H9 (cell line): ENCODE results near the gene FLNC. TPM values are rescaled to one million over a fixed set of nuclear protein-coding genes. Genes with fewer than 3 reads are reported as not detected.
A peak's percentile ranks its signal among the peaks of the same experiment; 100 is the strongest.

ENCODE experiments used
- DNase-seq: peaks from one replicate; pipeline ENCODE4 v3.0.0-alpha.2; 2017
- H2AFZ ChIP-seq: one replicate; pipeline ENCODE4 v1.6.1; 2013; ENCODE audit warnings: mild to moderate bottlenecking, low read length, control low read depth, moderate library complexity
- H2AK5ac ChIP-seq: 2 replicates; pipeline ENCODE4 v1.6.1; 2013; ENCODE audit warnings: low read length, control low read depth, mixed read lengths; ENCODE audit not compliant: insufficient read length
- H2BK120ac ChIP-seq: one replicate; pipeline ENCODE4 v1.6.1; 2013; ENCODE audit warnings: low read depth, mild to moderate bottlenecking, low read length, control low read depth, inconsistent platforms; ENCODE audit not compliant: poor library complexity, severe bottlenecking
- H2BK12ac ChIP-seq: 2 replicates; pipeline ENCODE4 v1.6.1; 2013; ENCODE audit warnings: low read length, control low read depth, mixed read lengths, low read depth; ENCODE audit not compliant: insufficient read length
- H2BK15ac ChIP-seq: 2 replicates; pipeline ENCODE4 v1.6.1; 2013; ENCODE audit warnings: low read depth, low read length, control low read depth
- H2BK20ac ChIP-seq: one replicate; pipeline ENCODE4 v1.6.1; 2013; ENCODE audit warnings: low read depth, mild to moderate bottlenecking, low read length, control low read depth, inconsistent platforms; ENCODE audit not compliant: poor library complexity, severe bottlenecking
- H2BK5ac ChIP-seq: 2 replicates; pipeline ENCODE4 v1.6.1; 2013; ENCODE audit warnings: low read length, control low read depth, mixed read lengths; ENCODE audit not compliant: insufficient read length
- H3K14ac ChIP-seq: 2 replicates; pipeline ENCODE4 v1.6.1; 2013; ENCODE audit warnings: low read length, control low read depth; ENCODE audit not compliant: insufficient read depth
- H3K18ac ChIP-seq: 2 replicates; pipeline ENCODE4 v1.6.1; 2013; ENCODE audit warnings: low read depth, mild to moderate bottlenecking, mixed read lengths, low read length, control low read depth; ENCODE audit not compliant: insufficient read length
- H3K23ac ChIP-seq: 2 replicates; pipeline ENCODE4 v1.6.1; 2013; ENCODE audit warnings: low read length, control low read depth, mixed read lengths, low read depth; ENCODE audit not compliant: insufficient read length
- H3K23me2 ChIP-seq: 2 replicates; pipeline ENCODE4 v1.6.1; 2013; ENCODE audit warnings: low read depth, mild to moderate bottlenecking, mixed read lengths, low read length, control low read depth; ENCODE audit not compliant: insufficient read length, poor library complexity, severe bottlenecking
- H3K27ac ChIP-seq: 2 replicates; pipeline ENCODE4 v1.5.1; 2013; ENCODE audit warnings: low read length, control low read depth, mixed read lengths, low read depth; ENCODE audit not compliant: insufficient read length
- H3K27me3 ChIP-seq: 2 replicates; pipeline ENCODE4 v1.6.1; 2013; ENCODE audit warnings: low read length, control low read depth, inconsistent platforms; ENCODE audit not compliant: insufficient read depth
- H3K4ac ChIP-seq: 2 replicates; pipeline ENCODE4 v1.6.1; 2013; ENCODE audit warnings: low read depth, mild to moderate bottlenecking, control low read depth, inconsistent platforms, low read length, moderate library complexity
- H3K4me1 ChIP-seq: 2 replicates; pipeline ENCODE4 v1.6.1; 2013; ENCODE audit warnings: low read length, control low read depth, inconsistent platforms; ENCODE audit not compliant: insufficient read depth
- H3K4me2 ChIP-seq: 2 replicates; pipeline ENCODE4 v1.6.1; 2013; ENCODE audit warnings: low read length, control low read depth, mixed read lengths; ENCODE audit not compliant: insufficient read length, insufficient read depth
- H3K56ac ChIP-seq: 2 replicates; pipeline ENCODE4 v1.6.1; 2013; ENCODE audit warnings: low read depth, mild to moderate bottlenecking, mixed read lengths, low read length, control low read depth; ENCODE audit not compliant: insufficient read length
- H3K79me1 ChIP-seq: 2 replicates; pipeline ENCODE4 v1.6.1; 2013; ENCODE audit warnings: low read depth, mild to moderate bottlenecking, moderate library complexity, low read length, control low read depth, inconsistent platforms; ENCODE audit not compliant: insufficient read depth, poor library complexity, severe bottlenecking
- H3K79me2 ChIP-seq: 2 replicates; pipeline ENCODE4 v1.6.1; 2013; ENCODE audit warnings: low read length, control low read depth, inconsistent platforms; ENCODE audit not compliant: insufficient read depth
- H3K9ac ChIP-seq: 2 replicates; pipeline ENCODE4 v1.6.1; 2013; ENCODE audit warnings: low read length, control low read depth, mixed read lengths; ENCODE audit not compliant: insufficient read length; ENCODE audit errors: extremely low read depth
- H3K9me3 ChIP-seq: one replicate; pipeline ENCODE4 v1.6.1; 2013; ENCODE audit warnings: low read depth, low read length, inconsistent platforms; ENCODE audit not compliant: control insufficient read depth
- H3T11ph ChIP-seq: one replicate; pipeline ENCODE4 v1.6.1; 2013; ENCODE audit warnings: mild to moderate bottlenecking, low read length, control low read depth, inconsistent platforms
- H4K20me1 ChIP-seq: one replicate; pipeline ENCODE4 v1.6.1; 2013; ENCODE audit not compliant: control insufficient read depth, insufficient read length, insufficient read depth
- H4K5ac ChIP-seq: 2 replicates; pipeline ENCODE4 v1.6.1; 2013; ENCODE audit warnings: low read depth, mild to moderate bottlenecking, mixed read lengths, low read length, control low read depth; ENCODE audit not compliant: insufficient read length
- H4K8ac ChIP-seq: replicated peaks from 2 replicates; pipeline ENCODE4 v1.6.1; 2013; ENCODE audit warnings: low read length, control low read depth, mixed read lengths, low read depth; ENCODE audit not compliant: insufficient read length
- H4K91ac ChIP-seq: 2 replicates; pipeline ENCODE4 v1.6.1; 2013; ENCODE audit warnings: low read depth, mild to moderate bottlenecking, moderate library complexity, mixed read lengths, low read length, control low read depth; ENCODE audit not compliant: insufficient read length
- H3K27ac Mint-ChIP-seq, 3 experiments: 2 replicates in 2 of 3; 3 replicates in 1 of 3; pipeline ENCODE4 v1.8.0; 2020 to 2021; ENCODE audit warnings: mixed read lengths in 3 of 3, mild to moderate bottlenecking in 1 of 3, moderate library complexity in 1 of 3
- H3K27me3 Mint-ChIP-seq: 2 replicates; pipeline ENCODE4 v1.8.0; 2021; ENCODE audit warnings: low read depth, mild to moderate bottlenecking, moderate library complexity, mixed read lengths
- H3K36me3 Mint-ChIP-seq, 3 experiments: 2 replicates in 2 of 3; 3 replicates in 1 of 3; pipeline ENCODE4 v1.8.0; 2020 to 2021; ENCODE audit warnings: low read depth in 3 of 3, mixed read lengths in 3 of 3; ENCODE audit not compliant: insufficient read depth in 1 of 3
- H3K4me1 Mint-ChIP-seq, 2 experiments: 2 replicates each; pipeline ENCODE4 v1.8.0; 2020; ENCODE audit warnings: mixed read lengths in 2 of 2
- H3K4me3 Mint-ChIP-seq, 2 experiments: 2 replicates in 1 of 2; 3 replicates in 1 of 2; pipeline ENCODE4 v1.8.0; 2020 to 2021; ENCODE audit warnings: mild to moderate bottlenecking in 2 of 2, mixed read lengths in 2 of 2, moderate library complexity in 1 of 2
- H3K9me3 Mint-ChIP-seq, 2 experiments: 2 replicates in 1 of 2; 3 replicates in 1 of 2; pipeline ENCODE4 v1.8.0; 2020; ENCODE audit warnings: mild to moderate bottlenecking in 2 of 2, mixed read lengths in 2 of 2, moderate library complexity in 1 of 2
- WGBS: extraction: QIAGEN DNeasy Blood & Tissue Kit; methylation state at CpG from one replicate; pipeline ENCODE4 v1.1.7; 2013; ENCODE audit warnings: missing lambda C conversion rate, low lambda C conversion rate, mixed read lengths; ENCODE audit not compliant: insufficient read length; ENCODE audit errors: extremely low coverage; 5-methylcytosine and 5-hydroxymethylcytosine counted together
- total RNA-seq: library from RNA; stranded (reverse); gene quantifications from 2 replicates; pipeline ENCODE4 v1.2.1, GENCODE V29; 2021
- TF ChIP-seq, protein P1 (sequence below): fragments of 200-600 bp; sonication (generic); conservative IDR thresholded peaks from 3 replicates; pipeline ENCODE4 v1.8.0; 2021; ENCODE audit warnings: antibody characterized with exemption, mild to moderate bottlenecking

Gene FLNC
- total RNA-seq, 1 experiment from 2014 or later, result 12.2 TPM

- no peak overlapping the region for H3T11ph ChIP-seq
- no CpG with 5 or more reads among the region's 3 CpGs for WGBS
- H3K9me3 ChIP-seq, result no peaks in the 10 kb centered on the region
- H3K23me2 ChIP-seq, result no peaks in the 10 kb centered on the region
- H4K20me1 ChIP-seq, result no peaks in the 10 kb centered on the region
- no peak overlapping the region for H3K9ac ChIP-seq
- Mint-ChIP-seq H3K4me3 (no peak overlapping the region), H3K36me3 (peaks cover 18 to 51% (median 35%) of the 10 kb centered on the region in 3 experiments; a peak in 6 of 7 replicates), H3K27me3 (no peaks in the 10 kb centered on the region), H3K4me1 (peaks cover 4 to 6% of the 10 kb centered on the region in 2 experiments), H3K27ac (peak overlapping the region in 1 of 3 experiments; percentile 25; a peak in 1 of 7 replicates), H3K9me3 (no peaks in the 10 kb centered on the region)
- no peak overlapping the region for H2BK120ac ChIP-seq
- no peak for DNase-seq
- H2BK5ac ChIP-seq, result no peak overlapping the region
- TF ChIP-seq, protein P1, sequence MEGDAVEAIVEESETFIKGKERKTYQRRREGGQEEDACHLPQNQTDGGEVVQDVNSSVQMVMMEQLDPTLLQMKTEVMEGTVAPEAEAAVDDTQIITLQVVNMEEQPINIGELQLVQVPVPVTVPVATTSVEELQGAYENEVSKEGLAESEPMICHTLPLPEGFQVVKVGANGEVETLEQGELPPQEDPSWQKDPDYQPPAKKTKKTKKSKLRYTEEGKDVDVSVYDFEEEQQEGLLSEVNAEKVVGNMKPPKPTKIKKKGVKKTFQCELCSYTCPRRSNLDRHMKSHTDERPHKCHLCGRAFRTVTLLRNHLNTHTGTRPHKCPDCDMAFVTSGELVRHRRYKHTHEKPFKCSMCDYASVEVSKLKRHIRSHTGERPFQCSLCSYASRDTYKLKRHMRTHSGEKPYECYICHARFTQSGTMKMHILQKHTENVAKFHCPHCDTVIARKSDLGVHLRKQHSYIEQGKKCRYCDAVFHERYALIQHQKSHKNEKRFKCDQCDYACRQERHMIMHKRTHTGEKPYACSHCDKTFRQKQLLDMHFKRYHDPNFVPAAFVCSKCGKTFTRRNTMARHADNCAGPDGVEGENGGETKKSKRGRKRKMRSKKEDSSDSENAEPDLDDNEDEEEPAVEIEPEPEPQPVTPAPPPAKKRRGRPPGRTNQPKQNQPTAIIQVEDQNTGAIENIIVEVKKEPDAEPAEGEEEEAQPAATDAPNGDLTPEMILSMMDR, result no peak
- no peak overlapping the region for H2BK12ac ChIP-seq
- H3K18ac ChIP-seq, result no peak overlapping the region
- H3K14ac ChIP-seq, result no peak overlapping the region
- H3K79me1 ChIP-seq, result no peaks in the 10 kb centered on the region
- H3K79me2 ChIP-seq, result no peaks in the 10 kb centered on the region
- H3K4ac ChIP-seq, result no peak overlapping the region
- no peak overlapping the region for H4K91ac ChIP-seq
- no peak overlapping the region for H3K4me2 ChIP-seq
- no peak overlapping the region for H2AFZ ChIP-seq
- no peak overlapping the region for H3K27ac ChIP-seq
- H4K5ac ChIP-seq, result no peak overlapping the region
- no peak overlapping the region for H2BK15ac ChIP-seq
- 0 out of 2 replicates have a peak, but pooled peaks cover 3% of the 10 kb centered on the region for H3K4me1 ChIP-seq
- no peak overlapping the region for H2BK20ac ChIP-seq
- H3K27me3 ChIP-seq, result no peaks in the 10 kb centered on the region
- H2AK5ac ChIP-seq, result no peak overlapping the region
- H3K56ac ChIP-seq, result no peak overlapping the region
- no peak overlapping the region for H3K23ac ChIP-seq
- no peak overlapping the region for H4K8ac ChIP-seq
These were observed 20.8 kb upstream of the FLNC start for GRCh38 chr7:128809363-128809762.
